Body of pancreas (tissue), 4 donors: ENCODE data around the gene WDR18. TPM values are rescaled to one million over a fixed set of nuclear protein-coding genes. Genes with fewer than 3 reads are reported as not detected.
A peak's percentile ranks its signal among the peaks of the same experiment; 100 is the strongest.

Experiments
- ATAC-seq: fragments of 150-250 bp; one replicate; pipeline ENCODE4 v1.9.1; 2016
- DNase-seq, 4 donors: peaks; one replicate each; pipeline ENCODE4 v3.0.0-alpha.2; 2019
- H3K27ac ChIP-seq, 4 donors: fragments of 200-600 bp; sonication (generic); 1 replicate in 3 of 4; 2 replicates in 1 of 4; pipeline versions ENCODE4 v1.5.1 to v1.6.1; 2016 to 2019; ENCODE audit warnings: mild to moderate bottlenecking in 1 of 4, mixed read lengths in 1 of 4, moderate library complexity in 1 of 4
- H3K27me3 ChIP-seq, 2 donors: fragments of 200-600 bp; sonication (generic); one replicate each; pipeline ENCODE4 v1.6.0; 2016; ENCODE audit warnings: mild to moderate bottlenecking in 1 of 2
- H3K36me3 ChIP-seq, 2 donors: fragments of 200-600 bp; sonication (generic); replicated peaks in 1 of 2; 2 replicates each; pipeline ENCODE4 v1.5.1; 2016; ENCODE audit warnings: low read depth in 2 of 2; ENCODE audit not compliant: insufficient read depth in 1 of 2
- H3K4me1 ChIP-seq: fragments of 200-600 bp; sonication (generic); one replicate; pipeline ENCODE4 v1.6.0; 2016
- H3K4me3 ChIP-seq, 2 donors: fragments of 200-600 bp; sonication (generic); 1 replicate in 1 of 2; 2 replicates in 1 of 2; pipeline ENCODE4 v1.5.1; 2016 to 2019
- H3K9me3 ChIP-seq, 3 donors: fragments of 200-600 bp; sonication (generic); 1 replicate in 2 of 3; 2 replicates in 1 of 3; pipeline ENCODE4 v1.5.1; 2016
- CTCF ChIP-seq, 7 experiments: fragments of 450-650 bp in 4 of 7; fragments of 200-600 bp in 3 of 7; sonication (generic) in 3 of 7; IDR thresholded peaks; one replicate each; pipeline ENCODE4 v1.5.1; 2016 to 2019; ENCODE audit warnings: antibody characterized with exemption in 7 of 7
- POLR2A ChIP-seq, 3 donors: fragments of 450-650 bp; IDR thresholded peaks; one replicate each; pipeline ENCODE4 v1.6.1; 2016; ENCODE audit warnings: antibody characterized with exemption in 3 of 3, mild to moderate bottlenecking in 2 of 3
- WGBS, 2 donors: methylation state at CpG; one replicate each; pipeline ENCODE4 v1.1.5; 2017; 5-methylcytosine and 5-hydroxymethylcytosine counted together
- intact Hi-C: fragments of 100-400 bp; cut with DNase I; formaldehyde crosslinking; loops from one replicate; pipeline ENCODE4 v1.15.1; 2023
- total RNA-seq, 2 donors: library from RNA; depleted of rRNA; stranded (reverse); fragments of >200 nt; gene quantifications; one replicate each; pipeline ENCODE4 v1.1.0, GENCODE V29; 2016

The WDR18 gene
- total RNA-seq, 2 donors from 2014 or later = 15.3 to 53.1 TPM

GRCh38 chr19:1017906-1018305 is 33.8 kb downstream of the WDR18 start:
- DNase-seq (no peak), ATAC-seq (no peak)
- Histone ChIP-seq H3K27ac (peak overlapping the region in 3 of 4 donors; percentile 28 to 50 (median 48)), H3K27me3 (no peaks in the 10 kb centered on the region), H3K4me1 (peaks cover 66% of the 10 kb centered on the region), H3K9me3 (no peaks in the 10 kb centered on the region), H3K4me3 (no peak overlapping the region), H3K36me3 (no peaks in the 10 kb centered on the region)
- 71% methylated on average over 6 to 9 of the region's 9 CpGs for WGBS, 2 donors
- intact Hi-C loops = no loop called here
- TF ChIP-seq POLR2A (IDR thresholded peaks at IDR 0.05) = no peak
- TF ChIP-seq CTCF (IDR thresholded peaks at IDR 0.05) = no peak

GRCh38 chr19:1018393-1018792 is 34.2 kb downstream of the WDR18 start:
- peaks cover 66% of the 10 kb centered on the region for H3K4me1 ChIP-seq
- intact Hi-C loops = no loop called here
- H3K27me3 ChIP-seq = no peaks in the 10 kb centered on the region
- H3K27ac ChIP-seq = peak overlapping the region in 2 of 4 donors; percentile 48 to 50
- WGBS, 2 donors = 52 to 67% methylated on average over 4 to 5 of the region's 5 CpGs
- DNase-seq = no peak
- H3K4me3 ChIP-seq = no peak overlapping the region
- H3K9me3 ChIP-seq = no peaks in the 10 kb centered on the region
- no peaks in the 10 kb centered on the region for H3K36me3 ChIP-seq
- TF ChIP-seq POLR2A (IDR thresholded peaks at IDR 0.05) = no peak
- TF ChIP-seq CTCF (IDR thresholded peaks at IDR 0.05) = no peak
- no peak for ATAC-seq

- TF ChIP-seq CTCF (IDR thresholded peaks at IDR 0.05) (no peak), POLR2A (IDR thresholded peaks at IDR 0.05) (no peak)
- intact Hi-C loops = no loop called here
- Histone ChIP-seq H3K27me3 (no peaks in the 10 kb centered on the region), H3K9me3 (no peaks in the 10 kb centered on the region), H3K4me3 (no peak overlapping the region), H3K36me3 (no peaks in the 10 kb centered on the region), H3K27ac (peak overlapping the region in 2 of 4 donors; percentile 81 to 97), H3K4me1 (peaks cover 66% of the 10 kb centered on the region)
- ATAC-seq (no peak), DNase-seq (peak in 1 of 4 donors; percentile 32)
- WGBS, 2 donors = 17 to 32% methylated on average over 4 to 17 of the region's 17 CpGs
Observed at GRCh38 chr19:1018932-1019615, 34.9 kb downstream of the WDR18 start.

DNA sequence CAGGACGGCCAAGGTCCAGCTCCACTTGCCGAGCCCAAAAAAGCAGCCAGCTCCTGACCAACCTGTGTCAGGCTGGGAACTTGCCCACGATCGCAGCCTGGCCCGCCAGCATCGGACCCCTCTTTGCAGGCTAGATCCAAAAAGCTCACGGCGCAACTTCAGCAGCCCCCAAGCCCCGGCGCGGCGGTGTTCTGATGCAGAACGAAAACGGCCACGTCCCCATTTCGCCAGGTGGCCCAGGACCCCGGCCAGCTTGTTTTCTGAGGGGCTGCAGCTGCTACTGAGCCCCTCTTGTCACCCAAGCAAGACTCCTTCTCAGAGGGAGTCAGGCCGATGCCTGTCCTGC is 35.4 kb downstream of the WDR18 start:
- H3K4me3 ChIP-seq = peak overlapping the region; percentile 63 to 77
- H3K4me1 ChIP-seq = peaks cover 66% of the 10 kb centered on the region
- peak overlapping the region in 3 of 4 donors; percentile 81 to 97 (median 95) for H3K27ac ChIP-seq
- 38% methylated on average over 18 of the region's 18 CpGs; no CpG with 5 or more reads in 1 of the 2 donors for WGBS, 2 donors
- no peaks in the 10 kb centered on the region for H3K27me3 ChIP-seq
- ATAC-seq (no peak), DNase-seq (no peak)
- no peaks in the 10 kb centered on the region for H3K9me3 ChIP-seq
- no peaks in the 10 kb centered on the region for H3K36me3 ChIP-seq
- TF ChIP-seq POLR2A (IDR thresholded peaks at IDR 0.05) = no peak
- TF ChIP-seq CTCF (IDR thresholded peaks at IDR 0.05) = no peak
- intact Hi-C loops = no loop called here
